ENCODE data around the gene CYB5B. TPM values are rescaled to one million over a fixed set of nuclear protein-coding genes. Genes with fewer than 3 reads are reported as not detected.

CYB5B gene
- total and polyA plus RNA-seq, 12 donors: 53.8 to 84.2 (median 71.7) TPM

DNA sequence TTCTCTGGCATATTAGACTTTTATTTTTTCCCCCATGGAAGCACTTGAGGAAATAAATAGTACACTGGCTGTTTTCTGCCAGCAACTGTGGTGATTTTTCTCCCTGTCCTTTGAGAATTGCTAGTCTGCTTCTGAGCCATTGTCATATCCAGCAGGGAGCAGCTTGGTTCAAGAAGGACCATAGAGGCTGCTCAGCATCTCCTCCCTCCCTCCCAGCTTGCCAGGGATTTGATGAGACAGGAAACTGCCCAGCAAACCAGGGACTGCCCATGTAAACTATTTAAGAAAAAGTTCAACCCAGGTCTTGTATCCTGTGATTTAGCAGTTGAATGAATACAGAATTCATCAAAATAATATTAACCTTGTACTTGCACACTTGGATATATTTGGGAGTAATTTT is 39.5 kb downstream of the CYB5B start:
- H3K27me3 ChIP-seq: peaks cover 0 to 39% (median 0%) of the 10 kb centered on the region in 7 donors
- intact Hi-C loops (cut with DNase I): loop anchor here in 1 of 10 donors (10.0 kb wide), 1 partner anchor 69 kb away; no protein-coding TSS in a partner anchor
- H3K27ac ChIP-seq: no peak overlapping the region
- TF ChIP-seq, protein P1, sequence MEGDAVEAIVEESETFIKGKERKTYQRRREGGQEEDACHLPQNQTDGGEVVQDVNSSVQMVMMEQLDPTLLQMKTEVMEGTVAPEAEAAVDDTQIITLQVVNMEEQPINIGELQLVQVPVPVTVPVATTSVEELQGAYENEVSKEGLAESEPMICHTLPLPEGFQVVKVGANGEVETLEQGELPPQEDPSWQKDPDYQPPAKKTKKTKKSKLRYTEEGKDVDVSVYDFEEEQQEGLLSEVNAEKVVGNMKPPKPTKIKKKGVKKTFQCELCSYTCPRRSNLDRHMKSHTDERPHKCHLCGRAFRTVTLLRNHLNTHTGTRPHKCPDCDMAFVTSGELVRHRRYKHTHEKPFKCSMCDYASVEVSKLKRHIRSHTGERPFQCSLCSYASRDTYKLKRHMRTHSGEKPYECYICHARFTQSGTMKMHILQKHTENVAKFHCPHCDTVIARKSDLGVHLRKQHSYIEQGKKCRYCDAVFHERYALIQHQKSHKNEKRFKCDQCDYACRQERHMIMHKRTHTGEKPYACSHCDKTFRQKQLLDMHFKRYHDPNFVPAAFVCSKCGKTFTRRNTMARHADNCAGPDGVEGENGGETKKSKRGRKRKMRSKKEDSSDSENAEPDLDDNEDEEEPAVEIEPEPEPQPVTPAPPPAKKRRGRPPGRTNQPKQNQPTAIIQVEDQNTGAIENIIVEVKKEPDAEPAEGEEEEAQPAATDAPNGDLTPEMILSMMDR (IDR thresholded peaks at IDR 0.05): peak in 1 of 9 donors; percentile 3
- H3K4me3 ChIP-seq: no peak overlapping the region
- peaks cover 0 to 21% (median 5%) of the 10 kb centered on the region in 9 donors for H3K4me1 ChIP-seq
- DNase-seq (no peak), ATAC-seq (no peak)
- H3K36me3 ChIP-seq: peaks cover 0 to 72% (median 6%) of the 10 kb centered on the region in 9 donors
- no peaks in the 10 kb centered on the region for H3K9me3 ChIP-seq

GRCh38 chr16:69465083-69465721 is 40.8 kb downstream of the CYB5B start:
- H3K4me1 ChIP-seq: peaks cover 0 to 32% (median 8%) of the 10 kb centered on the region in 9 donors
- H3K4me3 ChIP-seq: no peak overlapping the region
- H3K36me3 ChIP-seq: peaks cover 0 to 59% (median 6%) of the 10 kb centered on the region in 9 donors
- H3K27ac ChIP-seq: peak overlapping the region in 1 of 10 donors; percentile 19
- TF ChIP-seq, protein P1 (IDR thresholded peaks at IDR 0.05): no peak
- DNase-seq (no peak), ATAC-seq (no peak)
- WGBS, 2 donors: 69 to 77% methylated on average over 6 of the region's 6 CpGs
- intact Hi-C loops (cut with DNase I): loop anchor here in 1 of 10 donors (10.0 kb wide), 1 partner anchor 70 kb away; no protein-coding TSS in a partner anchor
- no peaks in the 10 kb centered on the region for H3K9me3 ChIP-seq
- H3K27me3 ChIP-seq: peaks cover 0 to 43% (median 0%) of the 10 kb centered on the region in 7 donors

DNA sequence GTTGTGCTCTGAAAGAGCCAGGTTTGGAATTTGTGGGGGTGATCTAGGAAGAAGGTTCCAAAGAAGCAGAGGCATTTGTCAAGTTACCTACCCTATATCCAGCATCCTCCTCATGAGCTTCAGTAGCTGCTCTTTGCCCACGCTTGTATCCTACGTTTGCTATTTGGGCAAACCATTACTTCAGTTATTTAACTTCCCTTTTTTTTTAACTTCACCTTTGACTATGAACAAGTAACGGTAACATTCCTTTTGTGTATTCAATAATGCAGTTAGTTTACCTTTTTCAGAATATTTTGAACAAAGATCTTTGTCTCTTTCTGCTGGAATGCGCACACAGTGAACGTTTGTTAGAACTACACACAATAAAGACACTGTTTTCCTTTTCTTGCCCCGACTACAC is 41.5 kb downstream of the CYB5B start:
- ATAC-seq: no peak
- Histone ChIP-seq H3K9me3 (no peaks in the 10 kb centered on the region), H3K4me1 (peaks cover 0 to 34% (median 8%) of the 10 kb centered on the region in 9 donors), H3K36me3 (peaks cover 0 to 52% (median 6%) of the 10 kb centered on the region in 9 donors), H3K27me3 (peaks cover 0 to 48% (median 0%) of the 10 kb centered on the region in 7 donors), H3K27ac (peak overlapping the region in 1 of 10 donors; percentile 19), H3K4me3 (no peak overlapping the region)
- intact Hi-C loops (cut with DNase I): loop anchor here in 1 of 10 donors (10.0 kb wide), 1 partner anchor 71 kb away; no protein-coding TSS in a partner anchor
- TF ChIP-seq, protein P1 (IDR thresholded peaks at IDR 0.05): no peak
- WGBS, 2 donors: 91% methylated on average over 6 of the region's 6 CpGs
- no peak for DNase-seq

GRCh38 chr16:69466547-69466946 is 42.1 kb downstream of the CYB5B start:
- ATAC-seq (no peak), DNase-seq (no peak)
- Histone ChIP-seq H3K4me3 (no peak overlapping the region), H3K9me3 (no peaks in the 10 kb centered on the region), H3K4me1 (peaks cover 0 to 34% (median 8%) of the 10 kb centered on the region in 9 donors), H3K27me3 (peaks cover 0 to 55% (median 0%) of the 10 kb centered on the region in 7 donors), H3K27ac (no peak overlapping the region), H3K36me3 (peaks cover 0 to 45% (median 6%) of the 10 kb centered on the region in 9 donors)
- TF ChIP-seq, protein P1 (IDR thresholded peaks at IDR 0.05): no peak
- intact Hi-C loops (cut with DNase I): loop anchor here in 1 of 10 donors (10.0 kb wide), 1 partner anchor 72 kb away; no protein-coding TSS in a partner anchor
- WGBS, 2 donors: 65 to 70% methylated on average over 2 of the region's 2 CpGs

Measured in heart right ventricle (tissue), 16 donors.